ENCODE results near the gene CLNS1A. TPM values are rescaled to one million over a fixed set of nuclear protein-coding genes. Genes with fewer than 3 reads are reported as not detected.

CLNS1A gene
- total and polyA plus RNA-seq, 2 experiments from 2014 or later: 160 to 204 TPM

- TF ChIP-seq, protein P1, sequence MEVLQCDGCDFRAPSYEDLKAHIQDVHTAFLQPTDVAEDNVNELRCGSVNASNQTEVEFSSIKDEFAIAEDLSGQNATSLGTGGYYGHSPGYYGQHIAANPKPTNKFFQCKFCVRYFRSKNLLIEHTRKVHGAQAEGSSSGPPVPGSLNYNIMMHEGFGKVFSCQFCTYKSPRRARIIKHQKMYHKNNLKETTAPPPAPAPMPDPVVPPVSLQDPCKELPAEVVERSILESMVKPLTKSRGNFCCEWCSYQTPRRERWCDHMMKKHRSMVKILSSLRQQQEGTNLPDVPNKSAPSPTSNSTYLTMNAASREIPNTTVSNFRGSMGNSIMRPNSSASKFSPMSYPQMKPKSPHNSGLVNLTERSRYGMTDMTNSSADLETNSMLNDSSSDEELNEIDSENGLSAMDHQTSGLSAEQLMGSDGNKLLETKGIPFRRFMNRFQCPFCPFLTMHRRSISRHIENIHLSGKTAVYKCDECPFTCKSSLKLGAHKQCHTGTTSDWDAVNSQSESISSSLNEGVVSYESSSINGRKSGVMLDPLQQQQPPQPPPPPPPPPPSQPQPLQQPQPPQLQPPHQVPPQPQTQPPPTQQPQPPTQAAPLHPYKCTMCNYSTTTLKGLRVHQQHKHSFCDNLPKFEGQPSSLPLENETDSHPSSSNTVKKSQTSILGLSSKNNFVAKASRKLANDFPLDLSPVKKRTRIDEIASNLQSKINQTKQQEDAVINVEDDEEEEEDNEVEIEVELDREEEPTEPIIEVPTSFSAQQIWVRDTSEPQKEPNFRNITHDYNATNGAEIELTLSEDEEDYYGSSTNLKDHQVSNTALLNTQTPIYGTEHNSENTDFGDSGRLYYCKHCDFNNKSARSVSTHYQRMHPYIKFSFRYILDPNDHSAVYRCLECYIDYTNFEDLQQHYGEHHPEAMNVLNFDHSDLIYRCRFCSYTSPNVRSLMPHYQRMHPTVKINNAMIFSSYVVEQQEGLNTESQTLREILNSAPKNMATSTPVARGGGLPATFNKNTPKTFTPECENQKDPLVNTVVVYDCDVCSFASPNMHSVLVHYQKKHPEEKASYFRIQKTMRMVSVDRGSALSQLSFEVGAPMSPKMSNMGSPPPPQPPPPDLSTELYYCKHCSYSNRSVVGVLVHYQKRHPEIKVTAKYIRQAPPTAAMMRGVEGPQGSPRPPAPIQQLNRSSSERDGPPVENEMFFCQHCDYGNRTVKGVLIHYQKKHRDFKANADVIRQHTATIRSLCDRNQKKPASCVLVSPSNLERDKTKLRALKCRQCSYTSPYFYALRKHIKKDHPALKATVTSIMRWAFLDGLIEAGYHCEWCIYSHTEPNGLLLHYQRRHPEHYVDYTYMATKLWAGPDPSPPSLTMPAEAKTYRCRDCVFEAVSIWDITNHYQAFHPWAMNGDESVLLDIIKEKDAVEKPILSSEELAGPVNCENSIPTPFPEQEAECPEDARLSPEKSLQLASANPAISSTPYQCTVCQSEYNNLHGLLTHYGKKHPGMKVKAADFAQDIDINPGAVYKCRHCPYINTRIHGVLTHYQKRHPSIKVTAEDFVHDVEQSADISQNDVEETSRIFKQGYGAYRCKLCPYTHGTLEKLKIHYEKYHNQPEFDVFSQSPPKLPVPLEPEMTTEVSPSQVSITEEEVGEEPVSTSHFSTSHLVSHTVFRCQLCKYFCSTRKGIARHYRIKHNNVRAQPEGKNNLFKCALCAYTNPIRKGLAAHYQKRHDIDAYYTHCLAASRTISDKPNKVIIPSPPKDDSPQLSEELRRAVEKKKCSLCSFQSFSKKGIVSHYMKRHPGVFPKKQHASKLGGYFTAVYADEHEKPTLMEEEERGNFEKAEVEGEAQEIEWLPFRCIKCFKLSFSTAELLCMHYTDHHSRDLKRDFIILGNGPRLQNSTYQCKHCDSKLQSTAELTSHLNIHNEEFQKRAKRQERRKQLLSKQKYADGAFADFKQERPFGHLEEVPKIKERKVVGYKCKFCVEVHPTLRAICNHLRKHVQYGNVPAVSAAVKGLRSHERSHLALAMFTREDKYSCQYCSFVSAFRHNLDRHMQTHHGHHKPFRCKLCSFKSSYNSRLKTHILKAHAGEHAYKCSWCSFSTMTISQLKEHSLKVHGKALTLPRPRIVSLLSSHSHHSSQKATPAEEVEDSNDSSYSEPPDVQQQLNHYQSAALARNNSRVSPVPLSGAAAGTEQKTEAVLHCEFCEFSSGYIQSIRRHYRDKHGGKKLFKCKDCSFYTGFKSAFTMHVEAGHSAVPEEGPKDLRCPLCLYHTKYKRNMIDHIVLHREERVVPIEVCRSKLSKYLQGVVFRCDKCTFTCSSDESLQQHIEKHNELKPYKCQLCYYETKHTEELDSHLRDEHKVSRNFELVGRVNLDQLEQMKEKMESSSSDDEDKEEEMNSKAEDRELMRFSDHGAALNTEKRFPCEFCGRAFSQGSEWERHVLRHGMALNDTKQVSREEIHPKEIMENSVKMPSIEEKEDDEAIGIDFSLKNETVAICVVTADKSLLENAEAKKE (CRISPR knock-in tag; IDR thresholded peaks at IDR 0.05): no peak
Measured at GRCh38 chr11:77598195-77598594, 39.4 kb downstream of the CLNS1A start (continued).

DNA sequence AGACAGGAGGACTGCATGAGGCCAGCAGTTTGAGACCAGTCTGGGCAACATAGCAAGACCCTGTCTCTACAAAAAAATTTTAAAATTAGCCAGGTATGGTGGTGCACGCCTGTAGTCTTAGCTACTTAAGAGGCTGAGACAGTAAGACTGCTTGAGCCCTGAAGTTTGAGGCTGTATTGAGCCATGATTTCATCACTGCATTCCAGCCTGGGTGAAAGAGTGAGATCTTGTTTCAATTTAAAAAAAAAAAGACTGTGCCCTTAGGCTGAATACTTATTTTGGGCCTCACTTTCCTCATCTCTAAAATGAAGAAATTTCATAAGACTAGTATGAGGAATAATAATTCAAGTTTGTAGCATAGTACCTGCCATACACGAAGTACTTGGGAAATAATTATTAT is 41.0 kb downstream of the CLNS1A start:
- TF ChIP-seq EZH2 (IDR thresholded peaks at IDR 0.05; ENCODE audit: low read depth, unreplicated experiment) (no peak), STAT1 (IDR thresholded peaks at IDR 0.05; ENCODE audit: unreplicated experiment) (no peak), CREB1 (CRISPR knock-in tag; IDR thresholded peaks at IDR 0.05; ENCODE audit: low read depth) (no peak), EZH2phosphoT487 (IDR thresholded peaks at IDR 0.05; ENCODE audit: unreplicated experiment) (no peak), CTCF (conservative IDR thresholded peaks at IDR 0.05; ENCODE audit: low read depth in 2 of 2) (no peak), JUNB (IDR thresholded peaks at IDR 0.05; ENCODE audit: unreplicated experiment) (no peak), ZNF114 (CRISPR knock-in tag; IDR thresholded peaks at IDR 0.05) (no peak), REST (IDR thresholded peaks at IDR 0.05; ENCODE audit: unreplicated experiment) (no peak)
- TF ChIP-seq, protein P2, sequence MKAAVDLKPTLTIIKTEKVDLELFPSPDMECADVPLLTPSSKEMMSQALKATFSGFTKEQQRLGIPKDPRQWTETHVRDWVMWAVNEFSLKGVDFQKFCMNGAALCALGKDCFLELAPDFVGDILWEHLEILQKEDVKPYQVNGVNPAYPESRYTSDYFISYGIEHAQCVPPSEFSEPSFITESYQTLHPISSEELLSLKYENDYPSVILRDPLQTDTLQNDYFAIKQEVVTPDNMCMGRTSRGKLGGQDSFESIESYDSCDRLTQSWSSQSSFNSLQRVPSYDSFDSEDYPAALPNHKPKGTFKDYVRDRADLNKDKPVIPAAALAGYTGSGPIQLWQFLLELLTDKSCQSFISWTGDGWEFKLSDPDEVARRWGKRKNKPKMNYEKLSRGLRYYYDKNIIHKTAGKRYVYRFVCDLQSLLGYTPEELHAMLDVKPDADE (IDR thresholded peaks at IDR 0.05): no peak
- Histone ChIP-seq H3K9me2 (ENCODE audit: insufficient read depth) (no peaks in the 10 kb centered on the region), H3K4me2 (no peak overlapping the region), H3K27ac (ENCODE audit: low read depth) (no peak overlapping the region), H3F3A (replicated peaks; ENCODE audit: low read depth) (no peaks in the 10 kb centered on the region), H2AFZ (no peak overlapping the region), H3K4me3 (no peak overlapping the region), H4K20me1 (replicated peaks; ENCODE audit: insufficient read depth) (no peaks in the 10 kb centered on the region), H3K4me1 (ENCODE audit: insufficient read depth) (no peaks in the 10 kb centered on the region), H3K79me2 (replicated peaks; ENCODE audit: insufficient read depth) (no peaks in the 10 kb centered on the region), H3K27me3 (ENCODE audit: insufficient read depth) (peaks cover 5% of the 10 kb centered on the region; the same call in 1 of the 2 replicates), H3K36me3 (ENCODE audit: insufficient read depth) (no peaks in the 10 kb centered on the region)
- H3K27me3 Mint-ChIP-seq (ENCODE audit: insufficient read depth, low read depth, poor library complexity): no peaks in the 10 kb centered on the region
- DNase-seq (ENCODE audit: low spot score): no peak
- H3K27ac Mint-ChIP-seq: no peak overlapping the region
- H3K9me3 Mint-ChIP-seq: no peaks in the 10 kb centered on the region
- no peak for ATAC-seq
- H3K4me1 Mint-ChIP-seq: no peaks in the 10 kb centered on the region
- no peaks in the 10 kb centered on the region; the same call in 2 of the 3 replicates for H3K36me3 Mint-ChIP-seq (ENCODE audit: low read depth)
- no peak overlapping the region for H3K4me3 Mint-ChIP-seq
